NCI-H524 (cell line): ENCODE measurements around the gene SMARCA1.
A peak's percentile ranks its signal among the peaks of the same experiment; 100 is the strongest.
"Not testable (repeated sequence)": the region's sequence is repeated elsewhere in the genome, so short reads cannot be mapped to it uniquely, and the experiment has no call there.

Source experiments
- DNase-seq, 2 experiments: peaks; one replicate each; lab custom pipeline; 2025; lab: John Stamatoyannopoulos, UW

Gene SMARCA1

GRCh38 chrX:129523079-129523911 is at the start of gene SMARCA1:
TSS of gene SMARCA1 (minus strand) at chrX:129523490. CDS start at chrX:129523370, 120 bp downstream.
- peak; percentile 50 to 72 for DNase-seq

GRCh38 chrX:129572422-129572821 is 49.1 kb upstream of the SMARCA1 start:
- DNase-seq: no peak

- no peak for DNase-seq
Observed at GRCh38 chrX:129568349-129568748, 45.1 kb upstream of the SMARCA1 start.

GRCh38 chrX:129566073-129566472 is 42.8 kb upstream of the SMARCA1 start:
- no peak for DNase-seq

- no peak for DNase-seq
Observed at GRCh38 chrX:129565046-129565650, 41.9 kb upstream of the SMARCA1 start.

GRCh38 chrX:129564345-129564744 is 41.1 kb upstream of the SMARCA1 start:
- not testable (repeated sequence) for DNase-seq

GRCh38 chrX:129561453-129561852 is 38.2 kb upstream of the SMARCA1 start:
- DNase-seq: no peak

GRCh38 chrX:129559783-129560182 is 36.5 kb upstream of the SMARCA1 start:
- DNase-seq: no peak

- no peak for DNase-seq
Observed at GRCh38 chrX:129557844-129558480, 34.7 kb upstream of the SMARCA1 start.

GRCh38 chrX:129556806-129557315 is 33.6 kb upstream of the SMARCA1 start:
- DNase-seq: no peak

- not testable (repeated sequence) for DNase-seq
Observed at GRCh38 chrX:129554816-129555215, 31.5 kb upstream of the SMARCA1 start.

- no peak for DNase-seq
Observed at GRCh38 chrX:129553619-129554288, 30.5 kb upstream of the SMARCA1 start.

GRCh38 chrX:129549124-129549523 is 25.8 kb upstream of the SMARCA1 start:
- DNase-seq: no peak

- no peak for DNase-seq
Observed at GRCh38 chrX:129545408-129545807, 22.1 kb upstream of the SMARCA1 start.

- DNase-seq: no peak
Observed at GRCh38 chrX:129544780-129545179, 21.5 kb upstream of the SMARCA1 start.

GRCh38 chrX:129540722-129541184 is 17.5 kb upstream of the SMARCA1 start:
- DNase-seq: no peak

GRCh38 chrX:129540068-129540653 is 16.9 kb upstream of the SMARCA1 start, which contains the start of gene OCRL:
TSS of gene OCRL (plus strand) at chrX:129540259. CDS start at chrX:129540440, 181 bp downstream.
- peak; percentile 39 to 75 for DNase-seq

GRCh38 chrX:129534816-129535578 is 11.7 kb upstream of the SMARCA1 start:
- no peak for DNase-seq

GRCh38 chrX:129531132-129531531 is 7.8 kb upstream of the SMARCA1 start:
- no peak for DNase-seq

- no peak for DNase-seq
Observed at GRCh38 chrX:129530410-129530809, 7.1 kb upstream of the SMARCA1 start.
